Thyroid gland (tissue), 4 donors: ENCODE data around the gene NDUFS4.
"Not testable (repeated sequence)": the region's sequence is repeated elsewhere in the genome, so short reads cannot be mapped to it uniquely, and the experiment has no call there.

Source experiments
- CTCF ChIP-seq, 6 experiments: fragments of 200-600 bp in 3 of 6; fragments of 450-650 bp in 3 of 6; sonication (generic) in 3 of 6; IDR thresholded peaks; one replicate each; pipeline ENCODE4 v1.5.1; 2016 to 2019; ENCODE audit warnings: antibody characterized with exemption in 6 of 6, mild to moderate bottlenecking in 2 of 6, inconsistent platforms in 1 of 6, moderate library complexity in 1 of 6
- POLR2A ChIP-seq, 2 donors: fragments of 450-650 bp; IDR thresholded peaks; one replicate each; pipeline ENCODE4 v1.6.1; 2017; ENCODE audit warnings: antibody characterized with exemption in 2 of 2, mild to moderate bottlenecking in 2 of 2, moderate library complexity in 1 of 2

DNA sequence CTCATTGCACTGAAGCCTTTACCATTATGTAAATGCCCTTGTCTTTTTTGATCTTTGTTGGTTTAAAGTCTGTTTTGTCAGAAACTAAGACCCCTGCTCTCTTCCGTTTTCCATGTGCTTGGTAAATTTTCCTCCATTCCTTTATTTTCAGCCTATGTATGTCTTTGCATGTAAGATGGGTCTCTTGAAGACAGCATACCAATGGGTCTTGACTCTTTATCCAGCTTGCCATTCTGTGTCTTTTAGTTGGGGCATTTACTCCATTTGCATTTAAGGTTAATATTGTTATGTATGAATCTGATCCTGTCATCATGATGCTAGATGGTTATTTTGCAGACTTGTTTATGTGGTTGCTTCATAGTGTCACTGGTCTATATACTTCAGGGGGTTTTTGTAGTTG, 150.0 kb downstream of the NDUFS4 start:
- TF ChIP-seq CTCF, POLR2A (IDR thresholded peaks at IDR 0.05): not testable (repeated sequence)
